22Rv1 (cell line): ENCODE measurements around the gene TBC1D5.

Experiments used
- ZFX ChIP-seq: fragments of 450-650 bp; IDR thresholded peaks from 2 replicates; pipeline ENCODE4 v1.6.1; 2017; ENCODE audit warnings: antibody characterized with exemption, borderline replicate concordance
- TF ChIP-seq, protein P1 (sequence below): fragments of 450-650 bp; IDR thresholded peaks from 2 replicates; pipeline ENCODE4 v1.5.1; 2017; ENCODE audit warnings: mild to moderate bottlenecking

DNA sequence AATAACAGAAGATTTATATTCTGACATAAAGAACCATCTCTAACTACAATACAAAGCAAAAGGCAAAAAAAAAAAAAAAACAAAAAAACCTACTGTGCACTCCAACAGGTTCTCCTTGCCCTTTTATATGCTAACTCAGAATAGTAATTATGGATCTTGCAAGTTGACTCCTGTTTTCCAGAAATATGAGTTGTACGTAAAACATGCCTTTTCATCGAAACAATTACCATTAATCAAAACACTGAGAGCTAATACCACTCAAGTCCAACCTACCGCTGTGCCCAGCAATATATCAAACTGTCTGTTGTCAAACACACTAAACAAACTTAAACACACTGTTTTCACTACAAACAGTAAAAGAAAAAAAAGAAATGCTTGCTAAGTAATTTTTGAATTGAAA is 389.8 kb downstream of the TBC1D5 start:
- TF ChIP-seq, protein P1, sequence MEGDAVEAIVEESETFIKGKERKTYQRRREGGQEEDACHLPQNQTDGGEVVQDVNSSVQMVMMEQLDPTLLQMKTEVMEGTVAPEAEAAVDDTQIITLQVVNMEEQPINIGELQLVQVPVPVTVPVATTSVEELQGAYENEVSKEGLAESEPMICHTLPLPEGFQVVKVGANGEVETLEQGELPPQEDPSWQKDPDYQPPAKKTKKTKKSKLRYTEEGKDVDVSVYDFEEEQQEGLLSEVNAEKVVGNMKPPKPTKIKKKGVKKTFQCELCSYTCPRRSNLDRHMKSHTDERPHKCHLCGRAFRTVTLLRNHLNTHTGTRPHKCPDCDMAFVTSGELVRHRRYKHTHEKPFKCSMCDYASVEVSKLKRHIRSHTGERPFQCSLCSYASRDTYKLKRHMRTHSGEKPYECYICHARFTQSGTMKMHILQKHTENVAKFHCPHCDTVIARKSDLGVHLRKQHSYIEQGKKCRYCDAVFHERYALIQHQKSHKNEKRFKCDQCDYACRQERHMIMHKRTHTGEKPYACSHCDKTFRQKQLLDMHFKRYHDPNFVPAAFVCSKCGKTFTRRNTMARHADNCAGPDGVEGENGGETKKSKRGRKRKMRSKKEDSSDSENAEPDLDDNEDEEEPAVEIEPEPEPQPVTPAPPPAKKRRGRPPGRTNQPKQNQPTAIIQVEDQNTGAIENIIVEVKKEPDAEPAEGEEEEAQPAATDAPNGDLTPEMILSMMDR, result no peak
- TF ChIP-seq ZFX, result no peak
